ENCODE data around the gene MRPL16.
"Not testable (repeated sequence)": the region's sequence is repeated elsewhere in the genome, so short reads cannot be mapped to it uniquely, and the experiment has no call there.

The MRPL16 gene

DNA sequence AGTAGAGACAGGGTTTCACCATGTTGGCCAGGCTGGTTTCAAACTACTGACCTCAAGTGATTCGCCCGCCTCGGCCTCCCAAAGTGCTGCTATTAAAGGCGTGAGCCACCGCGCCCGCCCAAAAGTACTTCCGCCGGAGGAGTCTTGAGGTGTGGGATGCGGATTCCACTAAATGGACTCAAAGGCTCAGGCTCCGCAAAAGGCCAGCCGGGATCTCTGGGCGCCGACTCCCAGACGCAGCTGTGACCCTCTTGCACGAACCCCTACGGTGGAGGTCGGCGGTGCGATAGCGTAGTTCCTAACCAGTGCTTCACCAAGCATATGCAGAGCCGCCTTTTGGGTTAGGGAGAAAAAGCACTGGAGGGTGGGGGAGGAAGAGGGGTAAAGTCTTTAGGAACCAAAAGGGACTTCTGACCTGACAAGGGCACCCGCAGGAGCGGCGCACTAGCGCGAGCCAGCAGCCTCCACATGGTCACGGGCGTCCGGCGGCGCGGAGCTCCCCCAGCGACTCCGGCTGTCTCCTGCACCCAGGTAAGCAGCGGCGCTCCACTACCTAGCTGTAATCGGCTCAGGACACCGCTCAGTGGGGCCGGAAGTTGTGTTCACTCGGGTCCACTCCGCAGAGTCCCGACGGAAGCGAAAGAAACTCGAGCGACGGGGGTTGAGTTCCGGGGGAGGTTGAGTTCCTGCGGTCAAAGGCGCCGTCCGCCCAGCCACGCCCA lies at the start of gene MRPL16:
TSS of gene MRPL16 (minus strand) at position 590 of the 722 bp plus-strand sequence. CDS start at position 470, 120 bp downstream.
- DNase-seq (ENCODE audit: low read depth in 2 of 2), result peak; percentile 83 to 86

DNA sequence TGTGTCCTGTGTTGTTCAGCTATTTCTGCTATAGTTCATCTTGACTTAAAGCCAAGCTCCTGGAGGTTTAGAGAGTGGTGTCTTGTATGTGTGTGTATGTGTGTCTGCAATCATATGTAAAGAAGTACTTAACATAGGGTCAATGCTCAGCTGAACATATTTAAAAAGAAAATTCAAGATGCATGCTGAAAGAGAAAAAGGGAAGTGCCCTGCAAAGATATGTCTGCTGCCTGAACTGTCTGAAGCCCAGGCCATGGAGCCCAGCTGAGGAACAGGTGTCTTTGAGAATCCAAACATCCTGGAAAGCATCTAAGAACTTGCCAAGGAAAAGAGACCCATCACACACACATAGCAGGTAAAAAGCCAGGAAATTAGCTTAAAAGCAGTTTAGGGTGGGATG lies 49.1 kb upstream of the MRPL16 start:
- no peak for DNase-seq (ENCODE audit: low read depth in 2 of 2)

DNA sequence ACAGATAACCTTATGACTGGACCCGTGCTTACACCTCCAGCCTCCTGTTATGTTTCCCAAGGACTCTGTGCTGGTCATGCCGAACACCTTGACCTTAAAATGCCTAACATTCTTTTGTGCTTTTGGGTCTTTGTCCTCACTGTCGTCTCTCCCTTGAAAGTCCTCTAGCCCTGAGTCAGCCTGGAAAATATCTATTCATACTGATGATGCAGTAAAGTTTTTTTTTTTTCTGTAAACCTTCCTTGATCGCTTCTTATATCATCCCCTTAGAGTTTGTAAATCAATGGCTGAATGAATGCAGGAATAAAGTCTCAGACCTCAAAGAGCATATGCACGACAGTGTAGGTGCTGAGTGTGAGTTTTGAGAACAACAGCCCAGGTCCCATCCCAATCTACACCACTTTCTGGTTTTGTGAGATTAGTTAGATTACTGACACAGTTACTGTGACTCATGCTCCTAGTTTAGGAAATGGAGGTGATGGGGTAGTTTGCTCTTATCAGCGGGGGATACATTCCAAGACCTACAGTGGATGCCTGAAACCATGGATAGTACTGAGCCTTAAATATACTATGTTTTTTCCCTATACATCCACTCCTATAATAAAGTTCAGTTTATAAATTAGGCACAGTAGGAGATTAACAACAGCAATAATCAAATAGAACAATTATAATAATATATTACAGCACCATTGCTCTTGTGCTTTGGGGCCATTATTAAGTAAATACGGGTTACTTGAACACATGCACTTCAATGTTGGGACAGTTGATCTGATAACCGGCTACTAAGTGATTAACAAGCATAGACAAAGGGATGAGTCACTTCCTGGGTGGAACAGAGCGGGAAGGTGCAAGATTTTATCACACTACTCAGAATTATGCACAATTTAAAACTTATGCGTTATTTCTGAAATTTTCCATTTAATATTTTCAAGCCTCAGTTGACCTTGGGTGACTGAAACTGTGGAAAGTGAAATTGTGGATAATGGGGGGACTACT lies 47.2 kb upstream of the MRPL16 start:
- no peak for DNase-seq (ENCODE audit: low read depth in 2 of 2)

DNA sequence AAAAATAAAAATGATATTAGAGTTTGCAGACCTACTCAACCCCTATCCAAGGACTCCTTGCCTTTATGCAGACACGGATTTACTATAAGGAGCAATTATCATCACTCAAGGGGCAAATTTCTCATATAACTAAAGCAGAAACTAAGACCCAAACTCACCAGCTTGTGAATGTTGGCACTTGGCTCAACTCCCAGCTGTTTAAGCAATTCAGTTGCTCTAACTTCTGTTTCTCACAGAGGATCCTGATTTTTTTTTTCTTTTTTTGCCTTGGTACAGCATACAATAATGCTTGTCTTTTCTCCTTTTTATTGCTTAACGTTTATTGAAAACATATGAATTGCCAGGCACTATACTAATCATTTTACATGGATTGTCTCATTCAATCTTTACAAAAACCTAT lies 44.3 kb upstream of the MRPL16 start:
- DNase-seq (ENCODE audit: low read depth in 2 of 2), result no peak

DNA sequence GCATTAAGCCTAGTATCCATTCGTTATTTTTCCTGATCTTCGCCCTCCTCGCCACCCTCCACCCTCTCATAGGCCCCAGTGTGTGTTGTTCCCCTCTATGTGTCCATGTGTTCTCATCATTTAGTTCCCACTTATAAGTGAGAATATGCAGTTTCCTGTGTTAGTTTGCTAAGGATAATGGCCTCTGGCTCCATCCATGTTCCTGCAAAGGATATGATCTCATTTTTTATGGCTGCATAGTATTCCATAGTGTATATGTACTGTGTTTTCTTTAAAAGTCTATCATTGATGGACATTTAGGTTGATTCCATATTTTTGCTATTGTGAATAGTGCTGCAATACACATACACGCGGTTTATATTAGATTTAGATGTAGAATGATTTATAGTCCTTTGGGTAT lies 40.8 kb upstream of the MRPL16 start:
- DNase-seq (ENCODE audit: low read depth in 2 of 2), result not testable (repeated sequence)

DNA sequence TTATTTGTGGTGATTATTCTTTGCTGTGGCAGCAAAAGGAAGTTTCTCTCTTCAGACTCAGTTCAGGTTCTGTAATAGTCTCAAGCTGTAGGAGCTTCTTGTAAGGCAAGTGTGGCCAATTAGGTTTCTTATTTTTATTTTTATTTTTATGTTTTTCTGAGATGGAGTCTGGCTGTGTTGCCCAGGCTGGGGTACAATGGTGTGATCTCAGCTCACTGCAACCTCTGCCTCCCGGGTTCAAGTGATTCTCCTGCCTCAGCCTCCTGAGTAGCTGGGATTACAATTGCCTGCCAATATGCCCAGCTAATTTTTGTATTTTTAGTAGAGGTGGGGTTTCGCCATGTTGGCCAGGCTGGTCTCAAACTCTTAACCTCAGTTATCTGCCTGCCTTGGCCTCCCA lies 39.0 kb upstream of the MRPL16 start:
- DNase-seq (ENCODE audit: low read depth in 2 of 2), result not testable (repeated sequence)

DNA sequence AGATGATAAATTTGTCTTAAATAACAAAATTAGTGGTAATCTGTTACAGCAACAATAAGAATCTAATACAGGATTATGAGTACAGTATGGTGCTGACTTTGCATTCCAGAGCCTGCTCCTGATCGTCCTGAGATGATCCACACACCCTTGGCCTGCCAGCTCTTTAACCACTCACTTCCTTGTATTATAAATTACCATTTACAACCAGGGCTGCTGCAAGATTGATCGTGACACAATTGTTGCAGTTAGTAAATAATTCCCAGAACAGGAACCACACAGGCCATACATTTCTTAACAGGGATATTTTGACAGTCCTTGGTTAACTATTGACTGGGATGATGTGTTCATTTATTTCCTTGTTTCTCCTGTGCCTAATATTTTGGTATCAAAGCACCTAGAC lies 38.6 kb upstream of the MRPL16 start:
- DNase-seq (ENCODE audit: low read depth in 2 of 2), result no peak

DNA sequence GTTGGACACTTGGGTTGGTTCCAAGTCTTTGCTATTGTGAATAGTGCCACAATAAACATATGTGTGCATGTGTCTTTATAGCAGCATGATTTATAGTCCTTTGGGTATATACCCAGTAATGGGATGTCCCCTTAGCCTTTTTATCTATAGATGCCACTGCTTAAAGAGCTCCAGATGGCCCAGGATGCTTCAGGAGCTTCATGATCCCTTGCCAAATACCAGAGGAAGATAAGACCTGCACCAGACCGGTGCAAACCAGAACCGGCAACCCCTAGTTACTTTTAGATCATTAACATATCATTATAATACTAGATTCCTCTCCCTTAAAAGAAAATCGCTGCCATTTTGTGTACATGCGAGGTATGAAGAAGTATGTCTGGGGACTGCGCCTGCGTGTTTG lies 37.9 kb upstream of the MRPL16 start:
- not testable (repeated sequence) for DNase-seq (ENCODE audit: low read depth in 2 of 2)

DNA sequence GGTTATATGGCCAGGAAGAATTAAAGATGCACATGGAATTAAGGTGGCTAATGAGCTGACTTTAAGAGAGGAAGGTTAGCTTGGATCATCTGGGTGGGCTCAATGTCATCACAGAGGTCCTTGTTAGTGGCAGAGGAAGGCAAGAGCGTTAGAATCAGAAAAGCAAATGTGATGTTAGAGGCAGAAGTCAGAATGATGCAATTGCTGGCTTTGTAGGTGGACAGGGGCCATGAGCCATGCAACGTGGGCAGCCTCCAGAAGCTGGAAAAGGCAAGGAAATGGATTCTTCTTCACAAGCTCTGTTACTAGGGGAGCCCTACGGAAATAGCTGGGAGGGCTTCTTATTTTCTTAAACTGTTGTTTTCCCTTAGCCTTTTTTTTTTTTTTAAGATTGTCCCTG lies 37.0 kb upstream of the MRPL16 start:
- DNase-seq (ENCODE audit: low read depth in 2 of 2), result no peak

DNA sequence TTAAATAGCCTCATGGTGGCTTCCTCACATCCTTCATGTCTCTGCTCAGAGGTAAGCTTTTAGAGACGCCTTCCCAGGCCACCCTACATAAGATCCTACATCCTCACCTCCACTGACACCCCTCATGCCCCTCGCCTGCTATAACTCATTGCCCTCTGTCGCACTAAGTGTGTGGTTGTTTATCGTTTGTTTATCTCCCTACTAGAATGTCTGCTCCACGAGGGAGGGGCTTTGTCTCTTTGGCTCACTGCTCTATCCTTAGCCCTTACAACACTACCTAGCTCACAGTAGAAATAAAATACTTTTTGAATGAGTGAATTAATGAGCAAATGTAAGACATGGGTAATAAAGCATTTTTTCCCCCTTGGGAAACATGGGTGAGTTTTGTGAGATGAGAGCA lies 36.0 kb upstream of the MRPL16 start:
- no peak for DNase-seq (ENCODE audit: low read depth in 2 of 2)

DNA sequence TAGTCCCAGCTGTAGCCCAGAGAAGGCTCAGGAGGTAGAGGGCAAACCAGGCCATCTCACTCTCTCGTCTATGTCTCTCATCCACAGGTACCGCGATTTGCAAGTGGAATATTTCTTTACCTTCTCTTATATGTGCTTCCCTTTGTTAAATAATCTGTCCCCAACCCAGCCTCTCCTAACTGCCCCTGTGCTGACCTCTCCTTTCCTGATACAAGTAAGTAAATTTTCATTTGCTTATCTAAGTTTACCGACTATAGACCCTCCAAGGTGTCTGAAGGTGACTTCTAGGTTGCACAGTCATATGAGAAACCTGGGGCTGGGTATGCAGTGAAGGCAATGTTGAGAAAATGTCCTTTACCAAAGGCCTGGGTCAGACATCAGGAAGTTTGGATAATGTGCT lies 34.8 kb upstream of the MRPL16 start, which contains the start of gene CBLIF:
TSS of gene CBLIF (minus strand) at position 101 of the 400 bp plus-strand sequence. CDS start at position 55, 46 bp downstream.
- DNase-seq (ENCODE audit: low read depth in 2 of 2), result no peak

DNA sequence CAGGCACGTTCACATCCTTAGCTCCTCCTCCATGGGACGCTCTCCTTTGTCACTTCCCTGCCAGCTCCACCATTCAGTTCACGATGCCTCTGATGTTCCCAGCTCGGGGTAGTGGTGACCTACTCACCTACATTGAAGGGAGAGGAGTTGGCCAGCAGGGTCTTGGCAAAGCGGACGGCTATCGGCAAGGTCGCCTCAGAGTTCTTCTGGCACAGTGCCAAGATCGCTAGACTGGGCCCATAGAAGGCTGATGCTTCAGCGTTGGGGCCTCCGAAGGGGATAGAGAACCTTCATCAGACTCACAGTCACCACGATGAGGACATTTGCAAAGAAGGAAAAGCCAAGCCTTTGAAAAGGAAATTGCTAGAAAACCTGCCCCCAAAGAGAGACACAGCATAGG lies 31.7 kb upstream of the MRPL16 start:
- no peak for DNase-seq (ENCODE audit: low read depth in 2 of 2)

DNA sequence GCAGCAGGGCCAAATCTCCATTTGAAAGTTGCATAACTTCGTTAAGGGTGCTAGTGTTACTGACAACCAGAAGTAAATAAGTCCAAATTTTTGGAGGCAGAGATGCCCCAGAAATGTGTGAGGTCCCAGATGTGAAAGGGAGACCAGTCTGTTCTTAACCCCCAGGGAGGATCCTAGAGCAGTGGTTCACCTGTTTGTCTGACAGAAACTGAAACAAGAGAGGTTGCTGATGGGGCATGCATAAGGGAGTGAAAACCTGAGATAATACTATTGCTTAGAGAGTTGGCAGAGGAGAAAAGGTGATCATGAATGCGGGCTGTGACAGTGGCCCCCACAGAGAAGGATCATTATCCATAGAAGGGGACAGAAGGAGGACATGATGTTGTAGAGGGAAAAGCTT lies 30.9 kb upstream of the MRPL16 start:
- no peak for DNase-seq (ENCODE audit: low read depth in 2 of 2)

DNA sequence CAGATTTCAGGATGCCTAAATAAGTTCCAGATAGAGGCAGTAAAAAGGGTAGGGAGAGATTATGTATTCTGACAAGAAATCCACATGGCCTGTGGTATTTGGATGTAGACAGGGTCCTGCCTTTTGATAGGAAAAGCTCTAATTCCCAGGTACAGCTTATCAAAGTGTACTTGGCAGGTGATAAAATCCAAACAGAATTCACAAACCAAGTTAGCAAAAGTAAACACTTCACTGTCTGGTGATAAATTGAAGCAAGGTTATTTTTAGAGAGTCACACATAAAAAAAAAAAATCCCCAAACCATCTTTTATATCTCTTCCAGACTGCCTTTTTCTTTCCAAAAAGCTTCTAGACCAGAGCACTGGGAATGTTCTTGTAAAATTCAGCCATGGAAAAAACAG lies 29.0 kb upstream of the MRPL16 start:
- DNase-seq (ENCODE audit: low read depth in 2 of 2), result no peak

DNA sequence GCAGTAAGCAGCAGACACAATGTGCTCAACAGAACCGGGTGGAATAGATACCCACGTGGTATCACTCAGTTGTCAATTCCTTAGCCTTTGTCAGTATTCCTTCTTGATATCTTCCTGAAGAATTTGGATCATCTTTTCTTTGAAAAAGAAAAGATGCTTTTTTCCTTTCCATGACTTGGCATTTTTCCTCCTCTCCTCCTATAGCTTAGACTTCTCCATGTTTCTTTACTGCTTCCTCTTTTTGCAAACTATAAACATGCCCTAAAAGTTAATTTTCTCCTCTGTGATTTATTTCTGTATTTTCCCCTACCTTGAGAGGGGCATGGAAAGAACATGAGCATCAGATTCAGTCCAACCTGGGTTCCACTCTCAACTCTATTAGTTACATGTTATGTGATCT lies 23.0 kb upstream of the MRPL16 start:
- no peak for DNase-seq (ENCODE audit: low read depth in 2 of 2)

DNA sequence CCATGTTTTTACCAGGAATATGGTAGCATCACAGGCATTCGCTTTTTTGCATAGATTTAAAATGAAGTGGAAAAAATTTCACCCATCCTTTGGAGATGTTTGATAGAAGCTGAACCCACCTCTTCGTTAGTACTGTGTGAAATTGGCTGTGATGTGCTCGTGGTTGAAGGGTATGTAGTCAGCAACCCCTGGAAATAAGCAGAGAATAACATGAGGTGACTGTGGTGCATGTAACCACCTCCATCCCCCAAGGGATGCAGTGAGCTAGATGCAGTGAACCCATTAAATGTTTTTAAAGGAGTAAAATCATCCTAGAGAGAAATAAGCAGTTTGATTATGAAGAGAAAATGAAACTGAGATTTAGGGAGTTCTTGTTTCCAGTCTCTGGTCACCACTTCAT lies 18.8 kb upstream of the MRPL16 start:
- no peak for DNase-seq (ENCODE audit: low read depth in 2 of 2)

DNA sequence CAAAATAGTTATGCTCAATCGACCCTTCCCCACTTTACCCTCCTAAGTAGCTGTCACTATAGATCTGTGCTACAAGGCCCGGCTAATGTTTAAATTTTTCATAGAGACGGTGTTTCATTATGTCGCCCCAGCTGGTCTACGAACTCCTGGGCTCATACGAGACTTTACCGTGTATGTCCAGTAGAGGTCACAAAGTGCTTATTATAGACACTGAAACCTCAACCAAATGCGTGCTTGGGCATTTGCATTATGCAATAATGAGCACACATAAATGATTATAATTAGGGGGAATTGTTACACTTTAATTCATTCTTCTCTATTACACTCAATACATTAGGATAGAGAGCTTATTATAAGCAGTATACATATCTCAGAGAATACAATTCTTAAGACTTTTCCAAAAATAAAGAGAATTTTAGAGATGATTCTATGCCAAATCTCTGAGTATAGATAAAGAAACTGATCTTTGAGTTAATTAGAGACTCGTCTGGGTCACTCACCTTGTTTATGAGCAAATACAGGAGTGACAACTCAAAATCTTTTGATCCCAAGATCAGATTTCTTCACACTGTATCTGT lies 12.5 kb upstream of the MRPL16 start:
- DNase-seq (ENCODE audit: low read depth in 2 of 2), result no peak

DNA sequence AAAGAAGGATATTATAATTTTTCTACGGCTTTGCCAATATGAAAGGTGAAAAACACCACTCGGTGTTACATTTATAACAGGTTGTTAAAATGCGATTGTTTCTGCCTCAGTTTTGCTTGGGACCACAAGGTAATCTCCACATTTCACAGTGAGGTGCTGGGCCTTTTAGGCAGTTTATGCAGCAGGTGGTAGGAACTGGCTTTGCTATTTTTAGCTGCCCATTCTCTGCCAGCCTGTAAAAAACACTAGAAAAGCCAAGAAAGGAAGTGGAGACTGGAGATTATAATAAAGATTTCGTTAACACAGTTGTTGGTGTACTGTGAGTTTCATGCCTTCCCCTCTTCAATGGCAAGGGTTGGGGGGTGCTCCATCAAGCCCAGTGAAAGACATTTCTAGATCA lies 8.0 kb upstream of the MRPL16 start:
- no peak for DNase-seq (ENCODE audit: low read depth in 2 of 2)

DNA sequence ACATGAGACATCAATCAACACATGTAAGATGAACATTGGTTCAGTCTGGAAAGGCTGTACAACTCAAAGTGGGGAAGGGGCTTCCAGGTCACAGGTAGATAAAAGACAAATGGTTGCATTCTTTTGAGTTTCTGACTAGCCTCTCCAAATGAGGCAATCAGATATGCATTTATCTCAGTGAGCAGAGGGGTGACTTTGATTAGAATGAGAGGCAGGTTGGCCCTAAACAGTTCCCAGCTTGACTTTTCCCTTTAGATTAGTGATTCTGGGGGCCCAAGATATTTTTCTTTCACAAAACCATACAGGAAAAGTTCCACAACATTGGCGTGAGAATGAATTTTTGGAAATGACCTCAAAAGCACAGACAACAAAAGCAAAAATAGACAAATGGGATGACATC lies 5.9 kb upstream of the MRPL16 start:
- not testable (repeated sequence) for DNase-seq (ENCODE audit: low read depth in 2 of 2)

DNA sequence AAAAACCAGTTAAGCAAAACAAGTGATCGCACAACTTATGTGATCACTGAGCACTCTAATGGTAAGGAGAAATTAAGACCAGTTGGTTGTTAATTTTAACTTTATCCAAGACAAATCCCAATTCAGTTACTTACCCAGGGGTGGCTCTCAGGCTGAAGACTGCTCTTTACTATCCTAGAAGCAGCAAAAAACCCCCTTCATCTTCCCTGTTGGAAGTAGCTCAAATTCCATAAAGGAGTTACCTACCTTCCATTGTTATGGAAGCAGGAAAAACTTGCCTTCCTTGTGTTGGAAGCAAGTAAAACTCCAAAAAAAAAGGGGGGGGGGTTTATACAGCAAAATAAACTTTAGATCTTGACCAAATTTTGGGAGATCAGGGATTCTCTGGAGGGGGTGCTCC lies 5.2 kb upstream of the MRPL16 start:
- DNase-seq (ENCODE audit: low read depth in 2 of 2), result no peak

DNA sequence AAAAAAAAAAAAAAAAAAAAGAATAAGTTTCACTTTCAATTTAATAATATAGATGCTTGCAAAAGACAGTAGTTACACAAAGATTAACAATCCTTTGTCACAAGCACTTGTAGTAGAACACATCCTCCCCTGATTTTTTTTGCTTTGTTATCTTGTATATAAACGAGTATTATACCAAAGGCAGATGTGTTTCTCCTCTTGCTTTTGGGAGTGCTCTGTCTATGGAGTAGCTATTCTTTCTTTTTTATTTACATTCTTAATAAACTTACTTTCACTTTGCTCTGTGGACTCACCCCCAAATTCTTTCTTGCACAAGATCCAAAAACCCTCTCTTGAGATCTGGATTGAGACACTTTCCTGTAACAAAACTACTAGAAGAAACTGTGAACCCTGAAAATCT lies 3.4 kb upstream of the MRPL16 start:
- DNase-seq (ENCODE audit: low read depth in 2 of 2), result no peak

DNA sequence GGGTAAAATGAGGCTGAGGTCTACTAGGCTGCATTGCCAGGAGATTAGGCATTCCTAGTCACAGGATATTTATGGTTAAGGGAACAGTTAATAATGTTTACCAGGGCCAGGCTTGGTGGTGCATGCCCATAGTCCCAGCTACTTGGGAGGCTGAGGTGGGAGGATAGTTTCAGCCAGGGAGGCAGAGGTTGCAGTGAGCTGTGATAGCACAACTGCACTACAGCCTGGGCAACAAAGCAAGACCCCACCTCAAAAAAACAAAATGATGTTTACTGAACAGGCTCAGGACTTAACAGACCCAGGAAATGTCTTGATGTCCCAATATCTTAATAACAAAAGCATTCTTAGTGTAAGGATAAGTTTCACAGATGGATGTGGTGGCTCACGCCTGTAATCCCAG lies 2.8 kb upstream of the MRPL16 start:
- DNase-seq (ENCODE audit: low read depth in 2 of 2), result no peak

All from stimulated activated CD4-positive, alpha-beta T cell treated with anti-CD3 and anti-CD28 coated beads, Interleukin-4, amount 100 ng/mL, for 48 hours (primary cell).